Upper lobe of right lung (tissue), 1 donor: ENCODE results near the gene CHRNB4. TPM values are rescaled to one million over a fixed set of nuclear protein-coding genes. Genes with fewer than 3 reads are reported as not detected.
A peak's percentile ranks its signal among the peaks of the same experiment; 100 is the strongest.

Experiments
- ATAC-seq: fragments of 200-7000 bp; cut with Tn5 transposase; one replicate; pipeline ENCODE4 v1.9.1; 2020; ENCODE audit warnings: mild to moderate bottlenecking, moderate library complexity
- DNase-seq: peaks from one replicate; pipeline ENCODE4 v3.0.0-alpha.2; 2020
- H3K27ac ChIP-seq: fragments of 200-600 bp; one replicate; pipeline ENCODE4 v1.8.0; 2022
- H3K27me3 ChIP-seq: fragments of 200-600 bp; one replicate; pipeline ENCODE4 v1.8.0; 2022; ENCODE audit warnings: mild to moderate bottlenecking
- H3K36me3 ChIP-seq: fragments of 200-600 bp; one replicate; pipeline ENCODE4 v1.8.0; 2022
- H3K4me1 ChIP-seq: fragments of 200-600 bp; one replicate; pipeline ENCODE4 v1.8.0; 2022
- H3K4me3 ChIP-seq: fragments of 200-600 bp; one replicate; pipeline ENCODE4 v1.8.0; 2022; ENCODE audit warnings: mild to moderate bottlenecking
- H3K9me3 ChIP-seq: fragments of 200-600 bp; one replicate; pipeline ENCODE4 v1.8.0; 2022
- CTCF ChIP-seq: fragments of 200-600 bp; IDR thresholded peaks from one replicate; pipeline ENCODE4 v1.8.0; 2022; ENCODE audit warnings: antibody characterized with exemption
- intact Hi-C: fragments of 100-400 bp; cut with DNase I; formaldehyde crosslinking; loops from one replicate; pipeline ENCODE4 v1.11.0; 2022
- total RNA-seq: library from RNA; stranded (reverse); fragmentation: NEBNext Ultra II Directional; extraction: Animal tissue kit (Norgen Biotek cat#: 25700); gene quantifications from one replicate; pipeline ENCODE4 v1.2.1, GENCODE V29; 2021
- donor health status: DM: no; HTN: yes; CAD: no; lungs with severe emphysema.

The CHRNB4 gene
- total RNA-seq, 1 donor from 2014 or later = not detected

GRCh38 chr15:78640527-78641101, 396 bp downstream of the CHRNB4 start:
- H3K36me3 ChIP-seq = no peaks in the 10 kb centered on the region
- H3K27me3 ChIP-seq = peaks cover 16% of the 10 kb centered on the region
- ATAC-seq (peak; percentile 59), DNase-seq (no peak)
- intact Hi-C loops = no loop called here
- H3K4me3 ChIP-seq = peak overlapping the region; percentile 45
- peaks cover 10% of the 10 kb centered on the region for H3K4me1 ChIP-seq
- no peaks in the 10 kb centered on the region for H3K9me3 ChIP-seq
- TF ChIP-seq CTCF = no peak
- H3K27ac ChIP-seq = no peak overlapping the region

- DNase-seq = peak; percentile 51
- ATAC-seq = peak; percentile 54
Measured at GRCh38 chr15:78638658-78639314, 2.2 kb downstream of the CHRNB4 start.

GRCh38 chr15:78637776-78638435, 3.1 kb downstream of the CHRNB4 start:
- DNase-seq (peak; percentile 60), ATAC-seq (no peak)
- TF ChIP-seq CTCF = no peak
- H3K27me3 ChIP-seq = peaks cover 16% of the 10 kb centered on the region
- H3K36me3 ChIP-seq = no peaks in the 10 kb centered on the region
- H3K4me1 ChIP-seq = peaks cover 10% of the 10 kb centered on the region
- no peak overlapping the region for H3K27ac ChIP-seq
- intact Hi-C loops = loop anchor here (10.0 kb wide), 1 partner anchor 67 kb away; no protein-coding TSS in a partner anchor
- no peak overlapping the region for H3K4me3 ChIP-seq
- no peaks in the 10 kb centered on the region for H3K9me3 ChIP-seq

More at GRCh38 chr15:78638658-78639314, 2.2 kb downstream of the CHRNB4 start:
- H3K27me3 ChIP-seq = peaks cover 16% of the 10 kb centered on the region
- H3K27ac ChIP-seq = no peak overlapping the region
- intact Hi-C loops = loop anchor here (10.0 kb wide), 1 partner anchor 66 kb away; no protein-coding TSS in a partner anchor
- TF ChIP-seq CTCF = peak; percentile 65
- no peak overlapping the region for H3K4me3 ChIP-seq
- peaks cover 10% of the 10 kb centered on the region for H3K4me1 ChIP-seq
- no peaks in the 10 kb centered on the region for H3K36me3 ChIP-seq
- H3K9me3 ChIP-seq = no peaks in the 10 kb centered on the region

- no peak for TF ChIP-seq CTCF
- no peaks in the 10 kb centered on the region for H3K9me3 ChIP-seq
- H3K36me3 ChIP-seq = no peaks in the 10 kb centered on the region
- H3K4me3 ChIP-seq = no peak overlapping the region
- H3K4me1 ChIP-seq = peaks cover 10% of the 10 kb centered on the region
- no peak overlapping the region for H3K27ac ChIP-seq
- intact Hi-C loops = loop anchor here (10.0 kb wide), 1 partner anchor 68 kb away; no protein-coding TSS in a partner anchor
- peaks cover 15% of the 10 kb centered on the region for H3K27me3 ChIP-seq
- DNase-seq (no peak), ATAC-seq (no peak)
Measured at GRCh38 chr15:78636378-78636859, 4.6 kb downstream of the CHRNB4 start.

- no peak overlapping the region for H3K4me3 ChIP-seq
- H3K4me1 ChIP-seq = peaks cover under 1% of the 10 kb centered on the region
- H3K27me3 ChIP-seq = peaks cover 6% of the 10 kb centered on the region
- H3K9me3 ChIP-seq = no peaks in the 10 kb centered on the region
- ATAC-seq (no peak), DNase-seq (peak; percentile 54)
- H3K27ac ChIP-seq = no peak overlapping the region
- no peak for TF ChIP-seq CTCF
- no peaks in the 10 kb centered on the region for H3K36me3 ChIP-seq
- intact Hi-C loops = loop anchor here (10.0 kb wide), 1 partner anchor 69 kb away; no protein-coding TSS in a partner anchor
Measured at GRCh38 chr15:78635346-78635745, 5.7 kb downstream of the CHRNB4 start.
